GM12892 (cell line): ENCODE results near the gene SOX15.

Experiments used
- POLR2A ChIP-seq: IDR thresholded peaks from 2 replicates; pipeline ENCODE4 v1.6.1; 2011; ENCODE audit warnings: low read depth, low read length, control low read depth
- POLR2AphosphoS5 ChIP-seq: IDR thresholded peaks from 2 replicates; pipeline ENCODE4 v1.6.1; 2011; ENCODE audit warnings: low read depth, low read length, control low read depth
- TAF1 ChIP-seq: IDR thresholded peaks from 2 replicates; pipeline ENCODE4 v1.6.1; 2011; ENCODE audit warnings: low read depth, mild to moderate bottlenecking, control low read depth, low read length, borderline replicate concordance

GRCh38 chr17:7613769-7614424, 24.0 kb upstream of the SOX15 start:
- TF ChIP-seq POLR2AphosphoS5, result no peak
- TF ChIP-seq POLR2A, result no peak
- no peak for TF ChIP-seq TAF1
